GM19397 (cell line): Measurements from ENCODE around the gene TCHH.

Experiments used
- ATAC-seq: cut with Tn5 transposase; IDR thresholded peaks from one replicate; pipeline ENCODE4 v1.9.1; 2021; ENCODE audit warnings: mild to moderate bottlenecking, moderate library complexity; ENCODE audit not compliant: unreplicated experiment

TCHH gene

GRCh38 chr1:152072311-152072710, 42.9 kb downstream of the TCHH start:
- ATAC-seq: no peak

DNA sequence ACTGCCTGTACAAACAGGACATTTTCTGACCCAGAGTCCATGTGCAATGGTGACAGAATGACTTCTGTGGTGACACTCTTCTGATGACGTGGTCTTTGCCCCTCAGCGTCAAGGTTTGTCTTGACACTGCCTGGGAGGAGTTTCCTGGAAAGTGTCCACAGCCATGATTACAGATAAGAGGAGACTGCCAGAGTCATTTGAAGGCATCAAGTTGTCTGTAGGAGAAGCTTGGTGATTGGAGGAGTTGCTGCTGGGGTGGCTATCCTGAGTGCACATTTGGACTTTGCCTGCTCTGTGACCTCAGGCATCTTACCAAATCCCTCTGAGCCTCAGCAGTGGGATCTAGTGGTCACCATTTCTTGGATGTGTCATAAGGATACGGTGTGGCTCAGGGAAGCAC, 44.1 kb downstream of the TCHH start:
- ATAC-seq: no peak

DNA sequence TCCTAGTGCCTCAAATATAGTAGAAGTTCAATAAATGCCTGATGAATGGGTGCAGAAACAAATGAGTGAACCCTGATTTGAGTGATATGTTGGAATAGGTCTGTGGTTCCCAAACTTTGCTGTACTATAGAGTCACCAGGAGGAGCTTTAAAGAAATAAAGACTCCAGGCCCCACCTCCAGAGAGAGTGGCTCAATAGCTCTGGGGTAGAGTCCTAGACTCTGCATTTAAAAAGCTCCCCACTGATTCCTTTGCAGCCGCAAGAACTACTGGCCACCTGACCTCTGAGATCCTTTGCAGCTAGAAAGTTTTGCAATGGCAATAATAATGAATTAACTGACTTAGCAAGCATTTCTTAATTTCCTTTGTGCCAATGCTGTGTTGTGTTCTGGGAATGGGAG, 47.3 kb downstream of the TCHH start:
- no peak for ATAC-seq

DNA sequence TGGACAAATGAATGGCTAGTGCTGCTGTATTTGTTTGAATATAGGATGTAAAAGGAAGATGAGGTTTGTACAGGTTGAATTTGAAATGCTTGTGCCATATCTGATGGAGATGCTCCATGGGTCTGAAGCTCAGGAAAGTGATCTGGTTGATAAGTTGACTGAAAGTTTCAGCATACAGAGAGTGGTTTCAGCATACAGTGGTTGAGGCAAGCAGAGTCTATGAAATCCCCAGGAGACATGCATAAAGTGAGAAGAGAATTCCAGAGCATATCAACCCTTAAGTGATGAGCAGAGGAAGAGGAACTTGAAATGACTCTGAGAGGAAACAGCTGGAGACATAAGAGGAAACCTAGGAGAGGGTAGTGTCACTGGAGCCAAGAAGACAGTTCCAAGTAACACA, 48.1 kb downstream of the TCHH start:
- no peak for ATAC-seq

DNA sequence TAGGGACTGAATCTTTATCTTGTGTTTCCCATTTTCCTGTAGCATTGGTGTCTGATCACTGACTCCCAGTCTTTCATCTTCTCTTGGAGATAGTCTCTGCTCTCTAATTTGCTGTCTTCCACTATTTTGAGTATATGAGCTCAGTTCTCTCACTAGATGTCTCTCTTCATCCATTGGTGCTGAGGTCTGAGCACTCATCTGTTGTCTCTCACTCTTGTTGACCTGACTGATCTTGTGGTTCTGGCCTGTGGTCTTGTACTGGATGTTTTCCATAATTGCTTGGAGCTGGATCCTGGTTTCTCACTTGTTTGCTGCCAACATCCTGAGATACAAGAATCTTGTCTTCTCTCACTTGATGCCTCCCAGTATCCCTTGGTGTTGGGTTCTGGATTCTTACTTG, 53.3 kb downstream of the TCHH start:
- ATAC-seq: no peak
